Measurements from ENCODE around the gene RUNDC1. TPM values are rescaled to one million over a fixed set of nuclear protein-coding genes. Genes with fewer than 3 reads are reported as not detected.

The RUNDC1 gene
- total RNA-seq, 2 experiments from 2014 or later, result 16.9 to 17.4 TPM

Other genes with a start within 250 kb of the RUNDC1 start
- gene EZH1, start 235.5 kb upstream of the RUNDC1 start, total RNA-seq, result 10 to 100 TPM; 39.9 to 46.5 TPM
- gene RAMP2, start 219.3 kb upstream of the RUNDC1 start, total RNA-seq, result not detected
- 10 to 100 TPM; 62.8 to 77.8 TPM for gene VPS25, start 207.1 kb upstream of the RUNDC1 start, total RNA-seq
- under 1 TPM; 0.20 to 0.59 TPM for gene WNK4, start 200.0 kb upstream of the RUNDC1 start, total RNA-seq
- gene COA3, start 181.9 kb upstream of the RUNDC1 start, total RNA-seq, result 10 to 100 TPM; 43.7 to 48.2 TPM
- gene CNTD1, start 181.7 kb upstream of the RUNDC1 start, total RNA-seq, result not detected
- 10 to 100 TPM; 94.7 to 99.8 TPM for gene BECN1, start 156.3 kb upstream of the RUNDC1 start, total RNA-seq
- 100 to 1,000 TPM; 123 to 166 TPM for gene PSME3, start 147.2 kb upstream of the RUNDC1 start, total RNA-seq
- 1 to 10 TPM; 1.8 to 2.4 TPM for gene AOC2, start 136.0 kb upstream of the RUNDC1 start, total RNA-seq
- gene AOC3, start 129.4 kb upstream of the RUNDC1 start, total RNA-seq, result 1 to 10 TPM; 1.1 to 1.5 TPM
- not detected for gene G6PC1, start 79.8 kb upstream of the RUNDC1 start, total RNA-seq
- gene AARSD1, start 16.1 kb upstream of the RUNDC1 start, total RNA-seq, result 10 to 100 TPM; 34.1 to 41.9 TPM
- under 1 TPM in 1 of 2 experiments, not detected in 1; 0.30 TPM for gene PTGES3L, start 485 bp upstream of the RUNDC1 start, total RNA-seq
- 100 to 1,000 TPM; 889 to 934 TPM for gene RPL27, start 17.9 kb downstream of the RUNDC1 start, total RNA-seq
- gene IFI35, start 26.2 kb downstream of the RUNDC1 start, total RNA-seq, result 100 to 1,000 TPM; 125 to 175 TPM
- gene VAT1, start 41.8 kb downstream of the RUNDC1 start, total RNA-seq, result 10 to 100 TPM; 10.7 to 16.8 TPM
- not detected for gene RND2, start 44.7 kb downstream of the RUNDC1 start, total RNA-seq
- 100 to 1,000 TPM in 1 of 2 experiments, 10 to 100 TPM in 1; 84.3 to 102 TPM for gene BRCA1, start 144.8 kb downstream of the RUNDC1 start, total RNA-seq
- gene NBR1, start 190.6 kb downstream of the RUNDC1 start, total RNA-seq, result 10 to 100 TPM; 46.0 to 53.0 TPM
- 10 to 100 TPM; 13.8 to 23.1 TPM for gene TMEM106A, start 231.3 kb downstream of the RUNDC1 start, total RNA-seq
- not detected for gene CCDC200, start 248.1 kb downstream of the RUNDC1 start, total RNA-seq

All from activated CD8-positive, alpha-beta memory T cell treated with anti-CD3 and anti-CD28 coated beads, Interleukin-2, amount 10 ng/mL, durations not matched to agents 7 days and 5 days (primary cell).